HS-27A (cell line): Measurements from ENCODE around the gene PCF11.
"Not testable (repeated sequence)": the region's sequence is repeated elsewhere in the genome, so short reads cannot be mapped to it uniquely, and the experiment has no call there.

ENCODE experiments used
- DNase-seq: peaks from one replicate; pipeline ENCODE4 v3.0.0-alpha.2; 2012; ENCODE audit warnings: low read depth, missing footprints

Gene PCF11

GRCh38 chr11:83193315-83194280 is 36.7 kb downstream of the PCF11 start, which contains the start of gene ANKRD42:
TSS of gene ANKRD42 (plus strand) at chr11:83193712. CDS start at chr11:83194671, 959 bp downstream.
- peak; percentile 85 for DNase-seq

DNA sequence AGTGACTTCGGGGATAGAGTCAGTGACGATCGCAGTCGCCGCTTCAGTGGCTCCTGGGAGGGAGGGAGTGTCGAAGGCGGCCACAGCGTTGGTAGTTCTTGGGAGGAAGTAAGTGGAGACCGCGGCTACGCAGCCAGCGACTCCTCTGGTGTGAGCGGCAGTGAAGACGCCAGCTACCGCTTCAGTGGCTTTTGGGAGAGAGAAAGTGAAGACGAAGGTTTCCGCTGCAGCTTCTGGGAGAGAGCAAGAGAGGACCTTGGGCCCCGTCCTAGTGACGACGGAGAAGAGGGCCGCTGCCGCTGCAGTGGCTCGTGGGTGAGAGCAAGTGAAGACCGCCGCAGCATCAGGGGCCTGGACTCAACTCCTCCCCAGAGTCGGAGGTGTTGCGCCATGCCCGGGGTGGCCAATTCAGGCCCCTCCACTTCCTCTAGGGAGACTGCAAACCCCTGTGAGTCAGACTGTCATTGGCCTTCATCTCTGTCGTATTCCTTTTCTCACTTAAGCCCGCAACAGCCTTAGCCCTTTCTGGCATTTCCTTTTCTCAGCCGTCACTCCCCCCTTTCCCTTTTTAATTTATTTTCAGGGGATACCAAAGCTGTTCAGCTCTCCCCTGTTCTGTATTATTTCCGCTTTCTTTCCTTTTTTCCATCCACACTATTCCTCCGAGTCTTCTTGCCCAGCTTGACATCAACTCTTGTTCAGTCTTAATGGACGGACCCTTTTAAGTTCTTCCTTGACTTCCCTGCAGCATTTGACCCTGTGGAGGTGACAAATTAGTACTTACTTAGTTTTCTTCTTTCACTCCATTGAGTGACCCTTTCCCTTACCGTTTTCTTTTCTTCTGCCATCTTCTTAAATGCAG is 37.6 kb downstream of the PCF11 start:
- DNase-seq: peak; percentile 39

- DNase-seq: no peak
Observed at GRCh38 chr11:83195143-83195466, 38.2 kb downstream of the PCF11 start.

DNA sequence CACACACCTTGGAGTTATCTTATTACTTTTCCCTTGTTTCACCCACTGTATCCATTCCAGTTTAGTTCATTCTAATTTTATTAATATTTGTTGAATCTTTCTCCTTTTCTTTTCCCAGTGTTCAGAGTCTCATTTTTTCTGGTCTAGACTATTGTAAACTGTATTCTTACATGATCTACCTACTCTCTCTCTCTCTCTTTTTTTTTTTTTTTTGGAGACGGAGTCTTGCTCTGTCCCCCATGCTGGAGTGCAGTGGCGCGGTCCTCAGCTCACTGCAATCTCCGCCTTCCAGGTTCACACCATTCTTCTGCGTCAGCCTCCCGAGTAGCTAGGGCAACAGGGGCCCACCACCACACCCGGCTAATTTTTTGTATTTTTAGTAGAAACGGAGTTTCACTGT is 38.7 kb downstream of the PCF11 start:
- no peak for DNase-seq

GRCh38 chr11:83200035-83200434 is 43.1 kb downstream of the PCF11 start:
- DNase-seq: no peak

DNA sequence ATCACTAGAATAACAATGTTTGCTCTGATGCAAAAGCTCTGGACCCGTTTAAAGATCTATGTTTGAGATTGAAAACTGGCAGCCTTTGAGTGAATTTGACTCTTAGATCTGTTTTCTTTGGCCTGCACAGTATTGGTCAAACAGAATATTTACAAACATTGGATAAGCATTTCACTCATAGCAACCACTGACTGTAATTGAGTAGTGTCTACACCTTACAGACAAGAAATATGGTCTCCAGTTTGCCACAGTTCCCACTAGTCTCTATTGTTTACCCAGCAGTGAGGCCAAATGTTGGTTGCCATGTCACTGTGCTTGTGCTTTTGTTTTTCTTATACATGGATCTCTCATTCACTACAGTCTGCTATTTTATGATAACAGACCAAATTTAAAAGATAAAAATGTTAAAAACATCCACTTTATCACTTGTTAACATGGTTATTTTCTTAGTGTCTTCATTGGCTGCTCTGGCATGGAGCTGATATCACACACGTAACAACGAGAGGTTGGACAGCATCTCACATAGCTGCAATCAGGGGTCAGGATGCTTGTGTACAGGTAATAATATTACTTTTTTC is 48.8 kb downstream of the PCF11 start:
- DNase-seq: no peak

DNA sequence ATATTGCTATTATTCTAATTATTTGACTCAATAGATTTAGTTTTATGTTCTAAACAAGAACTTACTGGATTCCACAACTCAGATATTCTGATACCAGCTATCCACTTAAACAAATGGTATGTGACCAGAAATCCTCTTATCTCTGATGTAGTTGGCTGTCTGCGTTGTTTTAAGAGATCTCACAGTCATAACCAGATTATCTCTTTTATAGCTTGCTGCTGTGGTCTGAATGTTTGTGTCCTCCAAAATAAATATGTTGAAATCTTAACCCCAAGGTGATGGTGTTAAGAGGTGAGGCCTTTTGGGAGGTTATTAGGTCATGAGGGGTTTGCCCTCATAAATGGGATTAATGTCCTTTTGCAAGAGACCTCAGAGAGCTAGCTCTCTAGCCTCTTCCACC is 49.3 kb downstream of the PCF11 start:
- no peak for DNase-seq

GRCh38 chr11:83206771-83207382 is 49.9 kb downstream of the PCF11 start:
- DNase-seq: not testable (repeated sequence)

- DNase-seq: no peak
Observed at GRCh38 chr11:83219095-83219494, 62.2 kb downstream of the PCF11 start.

GRCh38 chr11:83220260-83220659 is 63.3 kb downstream of the PCF11 start:
- DNase-seq: no peak

GRCh38 chr11:83221694-83222093 is 64.8 kb downstream of the PCF11 start:
- no peak for DNase-seq

DNA sequence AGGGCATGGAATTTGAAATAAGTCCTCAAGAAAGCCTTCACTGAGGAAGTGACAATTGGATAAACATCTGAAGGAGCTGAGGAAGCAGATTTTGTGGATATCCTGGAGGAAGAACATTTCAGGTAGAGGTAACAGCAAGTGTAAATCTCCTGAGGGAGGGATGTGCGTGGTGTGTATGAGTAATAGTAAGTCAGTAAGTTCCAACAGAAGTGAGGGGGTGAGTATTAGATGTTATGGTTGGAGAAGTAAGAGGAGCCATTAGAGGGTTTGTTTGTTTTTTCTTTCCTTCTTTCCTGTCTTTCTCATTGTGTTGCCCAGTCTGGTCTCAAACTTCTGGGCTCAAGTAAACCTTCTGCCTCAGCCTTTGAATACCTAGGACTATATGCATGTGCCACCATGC is 65.6 kb downstream of the PCF11 start:
- no peak for DNase-seq

DNA sequence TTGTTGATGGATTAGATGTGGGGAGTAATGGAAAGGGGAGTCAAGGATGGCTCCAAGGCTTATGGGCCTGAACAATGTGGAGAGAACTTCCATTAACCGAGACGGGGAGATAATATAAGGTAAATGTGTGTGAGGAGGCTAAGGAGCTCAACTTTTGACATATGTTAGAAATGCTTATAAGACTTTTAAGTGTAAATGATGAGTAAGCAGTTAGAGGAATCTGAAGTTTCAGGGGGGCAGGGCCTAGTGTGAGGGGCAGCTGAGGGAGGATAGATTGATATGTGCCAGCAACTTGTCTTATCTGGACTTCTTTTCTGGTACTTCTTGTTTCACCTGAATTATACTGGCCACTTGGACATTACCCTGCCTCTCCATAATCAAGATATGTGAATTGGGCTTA is 66.5 kb downstream of the PCF11 start:
- DNase-seq: no peak

GRCh38 chr11:83235825-83236224 is 78.9 kb downstream of the PCF11 start:
- DNase-seq: no peak
